Osteoblast (primary cell): Measurements from ENCODE around the gene WDR7. TPM values are rescaled to one million over a fixed set of nuclear protein-coding genes. Genes with fewer than 3 reads are reported as not detected.

Experiments used
- DNase-seq: peaks from one replicate; pipeline ENCODE4 v3.0.0; 2011; ENCODE audit warnings: low spot score, mixed read lengths; ENCODE audit not compliant: insufficient read length; ENCODE audit errors: missing footprints
- H2AFZ ChIP-seq: 2 replicates; pipeline ENCODE4 v1.6.0; 2011; ENCODE audit warnings: mild to moderate bottlenecking, low read length
- H3K27ac ChIP-seq: 2 replicates; pipeline ENCODE4 v1.5.1; 2011; ENCODE audit warnings: mild to moderate bottlenecking, low read depth, low read length, moderate library complexity
- H3K27me3 ChIP-seq: 2 replicates; pipeline ENCODE4 v1.6.0; 2012; ENCODE audit warnings: mild to moderate bottlenecking, control low read depth, inconsistent platforms, low read length, moderate library complexity; ENCODE audit not compliant: insufficient read depth
- H3K36me3 ChIP-seq: 2 replicates; pipeline ENCODE4 v1.5.1; 2011; ENCODE audit warnings: mild to moderate bottlenecking, low read length, control low read depth, moderate library complexity; ENCODE audit not compliant: insufficient read depth
- H3K4me1 ChIP-seq: 2 replicates; pipeline ENCODE4 v1.5.1; 2011; ENCODE audit warnings: mild to moderate bottlenecking, low read length, control low read depth, moderate library complexity; ENCODE audit not compliant: insufficient read depth
- H3K4me2 ChIP-seq: 2 replicates; pipeline ENCODE4 v1.6.0; 2011; ENCODE audit warnings: mild to moderate bottlenecking, low read length; ENCODE audit not compliant: insufficient read depth
- H3K4me3 ChIP-seq: fragments of 200-600 bp; sonication (generic); 3 replicates; pipeline ENCODE4 v1.5.1; 2012; ENCODE audit warnings: mild to moderate bottlenecking, low read length, inconsistent platforms; ENCODE audit not compliant: insufficient read depth
- H3K79me2 ChIP-seq: 2 replicates; pipeline ENCODE4 v1.6.0; 2012; ENCODE audit warnings: mild to moderate bottlenecking, low read length, control low read depth, inconsistent platforms; ENCODE audit not compliant: insufficient read depth
- H3K9me3 ChIP-seq: 2 replicates; pipeline ENCODE4 v1.5.1; 2011; ENCODE audit warnings: low read depth, low read length, control low read depth
- H4K20me1 ChIP-seq: 2 replicates; pipeline ENCODE4 v1.6.0; 2012; ENCODE audit warnings: mild to moderate bottlenecking, low read length, control low read depth; ENCODE audit not compliant: insufficient read depth
- total RNA-seq: library from RNA; depleted of rRNA; stranded (reverse); fragments of >200 nt; gene quantifications from 2 replicates; pipeline ENCODE4 v1.2.3, GENCODE V29; 2012
- TF ChIP-seq, protein P1 (sequence below): IDR thresholded peaks from 2 replicates; pipeline ENCODE4 v1.5.1; 2011; ENCODE audit warnings: mild to moderate bottlenecking, low read depth, low read length, moderate library complexity; ENCODE audit errors: extremely low read depth

Gene WDR7
- total RNA-seq, 1 donor: 23.2 TPM

DNA sequence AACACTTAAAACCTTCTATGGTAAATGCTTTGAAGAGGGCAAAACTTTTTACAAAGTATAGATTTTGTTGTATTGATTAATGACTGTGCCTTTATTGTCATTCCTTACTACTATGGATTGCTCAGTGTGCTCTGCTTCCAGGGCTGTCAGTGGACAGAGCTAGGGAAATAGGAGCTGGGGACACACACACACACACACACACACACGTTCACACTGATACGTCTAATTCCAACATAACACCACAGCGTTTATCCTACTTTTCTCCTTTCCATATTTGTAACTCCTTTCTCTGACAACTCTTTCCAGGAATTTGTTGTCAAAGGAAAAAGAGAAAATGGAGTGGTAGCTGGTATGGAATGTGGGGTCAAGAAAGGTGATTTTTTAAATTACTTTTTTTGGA lies 21.8 kb downstream of the WDR7 start:
- Histone ChIP-seq H3K27ac (no peak overlapping the region), H3K9me3 (no peaks in the 10 kb centered on the region), H2AFZ (no peak overlapping the region), H4K20me1 (no peaks in the 10 kb centered on the region), H3K27me3 (no peaks in the 10 kb centered on the region), H3K4me2 (no peak overlapping the region), H3K4me1 (no peaks in the 10 kb centered on the region), H3K79me2 (peaks cover 26% of the 10 kb centered on the region), H3K4me3 (no peak overlapping the region), H3K36me3 (peaks cover 3% of the 10 kb centered on the region)
- TF ChIP-seq, protein P1, sequence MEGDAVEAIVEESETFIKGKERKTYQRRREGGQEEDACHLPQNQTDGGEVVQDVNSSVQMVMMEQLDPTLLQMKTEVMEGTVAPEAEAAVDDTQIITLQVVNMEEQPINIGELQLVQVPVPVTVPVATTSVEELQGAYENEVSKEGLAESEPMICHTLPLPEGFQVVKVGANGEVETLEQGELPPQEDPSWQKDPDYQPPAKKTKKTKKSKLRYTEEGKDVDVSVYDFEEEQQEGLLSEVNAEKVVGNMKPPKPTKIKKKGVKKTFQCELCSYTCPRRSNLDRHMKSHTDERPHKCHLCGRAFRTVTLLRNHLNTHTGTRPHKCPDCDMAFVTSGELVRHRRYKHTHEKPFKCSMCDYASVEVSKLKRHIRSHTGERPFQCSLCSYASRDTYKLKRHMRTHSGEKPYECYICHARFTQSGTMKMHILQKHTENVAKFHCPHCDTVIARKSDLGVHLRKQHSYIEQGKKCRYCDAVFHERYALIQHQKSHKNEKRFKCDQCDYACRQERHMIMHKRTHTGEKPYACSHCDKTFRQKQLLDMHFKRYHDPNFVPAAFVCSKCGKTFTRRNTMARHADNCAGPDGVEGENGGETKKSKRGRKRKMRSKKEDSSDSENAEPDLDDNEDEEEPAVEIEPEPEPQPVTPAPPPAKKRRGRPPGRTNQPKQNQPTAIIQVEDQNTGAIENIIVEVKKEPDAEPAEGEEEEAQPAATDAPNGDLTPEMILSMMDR: no peak
- DNase-seq: no peak

GRCh38 chr18:56676639-56677038 lies 25.5 kb downstream of the WDR7 start:
- Histone ChIP-seq H3K4me1 (no peaks in the 10 kb centered on the region), H3K27me3 (no peaks in the 10 kb centered on the region), H4K20me1 (no peaks in the 10 kb centered on the region), H3K4me2 (no peak overlapping the region), H3K4me3 (no peak overlapping the region), H3K79me2 (peaks cover 5% of the 10 kb centered on the region), H3K27ac (no peak overlapping the region), H3K36me3 (peaks cover 3% of the 10 kb centered on the region), H2AFZ (no peak overlapping the region), H3K9me3 (no peaks in the 10 kb centered on the region)
- DNase-seq: no peak
- TF ChIP-seq, protein P1: no peak

DNA sequence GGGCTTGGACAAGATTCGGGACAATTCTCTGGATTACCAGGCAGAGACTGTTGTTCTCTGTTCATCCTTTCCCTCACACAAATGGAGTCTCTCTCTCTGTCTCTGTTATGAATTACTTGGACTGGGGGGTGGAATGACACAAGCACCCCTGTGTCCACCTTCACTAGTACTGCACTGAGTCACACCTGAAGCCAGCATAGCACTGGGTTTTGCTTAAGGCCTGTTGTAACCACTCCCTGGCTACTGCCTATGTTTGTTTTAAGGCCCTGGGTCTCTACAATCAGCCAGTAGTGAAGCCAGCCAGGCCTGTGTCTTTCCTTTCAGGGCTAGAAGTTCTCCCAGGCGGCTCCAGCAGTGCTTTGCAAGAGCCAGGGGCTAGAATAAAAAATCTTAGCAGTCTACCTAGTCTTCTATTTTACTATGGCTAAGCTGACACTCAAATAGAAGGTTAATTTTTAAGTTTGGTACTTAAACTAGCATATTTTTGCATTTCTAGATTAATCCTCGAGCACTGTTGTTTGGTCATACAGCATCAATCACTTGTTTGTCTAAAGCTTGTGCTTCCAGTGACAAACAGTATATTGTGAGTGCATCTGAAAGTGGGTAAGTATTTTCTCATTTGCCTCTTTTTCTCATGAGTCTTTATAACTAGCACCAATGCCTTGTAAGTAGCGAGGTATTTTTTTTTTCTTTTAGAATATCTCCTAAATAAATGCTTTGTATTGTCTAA lies 27.8 kb downstream of the WDR7 start:
- TF ChIP-seq, protein P1: no peak
- no peaks in the 10 kb centered on the region for H3K9me3 ChIP-seq
- DNase-seq: no peak
- H3K79me2 ChIP-seq: peaks cover 2% of the 10 kb centered on the region
- no peaks in the 10 kb centered on the region for H3K27me3 ChIP-seq
- H3K36me3 ChIP-seq: no peaks in the 10 kb centered on the region
- no peak overlapping the region for H3K4me3 ChIP-seq
- H3K27ac ChIP-seq: no peak overlapping the region
- H3K4me2 ChIP-seq: no peak overlapping the region
- H3K4me1 ChIP-seq: no peaks in the 10 kb centered on the region
- H2AFZ ChIP-seq: no peak overlapping the region
- no peaks in the 10 kb centered on the region for H4K20me1 ChIP-seq

GRCh38 chr18:56684277-56684676 lies 33.1 kb downstream of the WDR7 start:
- TF ChIP-seq, protein P1: no peak
- no peak overlapping the region for H3K4me3 ChIP-seq
- H3K36me3 ChIP-seq: no peaks in the 10 kb centered on the region
- H3K9me3 ChIP-seq: no peaks in the 10 kb centered on the region
- no peaks in the 10 kb centered on the region for H3K27me3 ChIP-seq
- no peak overlapping the region for H2AFZ ChIP-seq
- no peaks in the 10 kb centered on the region for H3K79me2 ChIP-seq
- H3K27ac ChIP-seq: no peak overlapping the region
- H3K4me1 ChIP-seq: no peaks in the 10 kb centered on the region
- no peak overlapping the region for H3K4me2 ChIP-seq
- no peaks in the 10 kb centered on the region for H4K20me1 ChIP-seq
- no peak for DNase-seq
